GM19025 (cell line): ENCODE data around the gene PLEKHO2.
A peak's percentile ranks its signal among the peaks of the same experiment; 100 is the strongest.

ENCODE experiments used
- ATAC-seq: cut with Tn5 transposase; IDR thresholded peaks from one replicate; pipeline ENCODE4 v1.9.1; 2021; ENCODE audit warnings: mild to moderate bottlenecking, low read depth, moderate library complexity; ENCODE audit not compliant: unreplicated experiment

The PLEKHO2 gene

GRCh38 chr15:64825431-64826294 is 16.1 kb upstream of the PLEKHO2 start, which contains the start of gene PIF1:
PIF1 (minus strand) TSS chr15:64825647; CDS start chr15:64824335, 1,312 bp downstream.
- peak; percentile 71 for ATAC-seq

DNA sequence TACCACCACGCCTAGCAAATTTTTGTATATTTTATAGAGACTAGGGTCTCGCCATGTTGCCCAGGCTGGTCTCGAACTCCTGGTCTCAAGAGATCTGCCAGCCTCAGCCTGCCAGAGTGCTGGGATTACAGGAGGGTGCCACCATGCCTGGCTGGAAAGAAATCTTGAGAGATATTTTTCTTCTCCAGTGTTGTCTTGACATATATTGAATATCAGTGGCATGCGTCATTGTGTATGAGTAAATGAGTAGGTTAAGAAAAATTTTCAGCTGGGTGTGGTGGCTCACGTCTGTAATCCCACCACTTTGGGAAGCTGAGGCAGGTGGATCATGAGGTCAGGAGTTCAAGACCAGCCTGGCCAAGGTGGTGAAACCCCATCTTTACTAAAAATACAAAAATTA is 12.7 kb upstream of the PLEKHO2 start:
- no peak for ATAC-seq

- no peak for ATAC-seq
Measured at GRCh38 chr15:64833690-64834089, 8.0 kb upstream of the PLEKHO2 start.

DNA sequence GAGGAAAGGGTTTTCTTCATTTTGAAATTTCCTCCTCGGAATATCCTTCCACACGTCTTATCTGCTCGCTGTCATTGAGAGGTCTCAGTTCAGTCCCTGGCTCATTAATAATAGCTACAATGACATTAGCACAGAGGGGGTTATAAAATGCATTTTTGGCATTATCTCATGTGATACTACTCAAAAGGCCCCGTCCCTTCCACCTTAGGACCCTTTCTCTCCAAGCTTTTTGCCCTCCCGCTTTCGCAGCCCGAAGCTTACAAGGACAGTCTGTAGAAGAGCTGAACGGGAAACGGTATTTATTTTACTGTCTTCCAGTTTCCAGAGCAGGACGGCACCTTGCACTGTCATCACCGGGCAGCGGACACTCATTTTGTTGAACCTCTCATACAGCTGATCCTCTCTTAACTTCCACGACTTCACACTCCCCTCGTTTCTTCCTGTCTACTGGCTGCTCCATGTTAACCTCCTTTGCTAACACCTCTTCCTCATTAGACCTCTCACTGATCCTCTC is 5.6 kb upstream of the PLEKHO2 start:
- no peak for ATAC-seq

DNA sequence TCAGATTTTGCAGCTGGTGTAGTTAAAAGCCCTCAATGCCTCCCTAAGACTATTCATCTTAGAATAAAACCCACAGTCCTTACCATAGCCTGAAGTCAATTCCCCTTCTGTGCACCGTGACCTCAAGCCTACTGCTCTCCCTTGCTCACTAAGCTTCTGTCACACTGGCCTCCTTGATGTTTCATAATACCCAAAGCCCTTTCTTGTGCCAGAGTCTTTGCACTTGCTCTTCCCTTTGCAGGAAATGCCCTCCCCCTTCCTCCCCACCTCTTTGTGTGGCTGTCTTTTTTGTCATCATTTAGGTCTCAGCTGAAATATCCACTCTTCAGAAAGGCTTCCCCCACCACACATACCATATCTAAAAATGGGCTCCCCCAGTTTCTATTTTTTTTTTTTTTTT is 4.2 kb upstream of the PLEKHO2 start:
- ATAC-seq, result no peak

GRCh38 chr15:64841060-64841343 is 713 bp upstream of the PLEKHO2 start:
- no peak for ATAC-seq

GRCh38 chr15:64842096-64842939 is 603 bp downstream of the PLEKHO2 start:
- no peak for ATAC-seq

DNA sequence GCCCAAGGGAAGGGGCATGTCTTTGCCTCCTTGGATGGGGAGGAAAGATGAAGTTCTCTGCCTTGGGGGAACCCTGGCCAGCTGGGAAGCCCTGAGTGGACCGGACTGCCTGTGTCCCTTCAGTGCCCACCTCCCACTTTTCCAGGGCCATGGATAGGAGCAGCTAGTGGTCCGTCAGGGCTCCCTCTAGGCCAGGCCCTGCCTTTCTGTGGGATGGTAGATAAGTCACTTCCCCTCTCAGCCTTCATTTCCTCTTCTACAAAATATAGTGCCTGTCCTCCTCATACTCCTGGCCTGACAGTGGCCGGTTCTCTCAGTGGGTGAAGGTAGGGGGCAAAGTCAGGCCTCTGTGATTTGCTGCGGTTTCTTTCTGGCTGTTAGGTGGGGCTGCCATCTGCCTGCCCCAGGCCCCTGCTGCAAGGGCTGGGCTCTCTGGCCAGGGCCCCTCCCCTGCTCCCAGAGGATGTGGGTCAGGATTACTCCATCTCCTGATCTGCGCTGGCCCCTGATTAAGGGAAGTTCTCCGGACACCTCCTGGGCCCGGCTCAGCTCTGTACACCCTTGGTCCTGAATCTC is 1.4 kb downstream of the PLEKHO2 start:
- no peak for ATAC-seq

GRCh38 chr15:64843991-64844390 is 2.3 kb downstream of the PLEKHO2 start:
- no peak for ATAC-seq

DNA sequence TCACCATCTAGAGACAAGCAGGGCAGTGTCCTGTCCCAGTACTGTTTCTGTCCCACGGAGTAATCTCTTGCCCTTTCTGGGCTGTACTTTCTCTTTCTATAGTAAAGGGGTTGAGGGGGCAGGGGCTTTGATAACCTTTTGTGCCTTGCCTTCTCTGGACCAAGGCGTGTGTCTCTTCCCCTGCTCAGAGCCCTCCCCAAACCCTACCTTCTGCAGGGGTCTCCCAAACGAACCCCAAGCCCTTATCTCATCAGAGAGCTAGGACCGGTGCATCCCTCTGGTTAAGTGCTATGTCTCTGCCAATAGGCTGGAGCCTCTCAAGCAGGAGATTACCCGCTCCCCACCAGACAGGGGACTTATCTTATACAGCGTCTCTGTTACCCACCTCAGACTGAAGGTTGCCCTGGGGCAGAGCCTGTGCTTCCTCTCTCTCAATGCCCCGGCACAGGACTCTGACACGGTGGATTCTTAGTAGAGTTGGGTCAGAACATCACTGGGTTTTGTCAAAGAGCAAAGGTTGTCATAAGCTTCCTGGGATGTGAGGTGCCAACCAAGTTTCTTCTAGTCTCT is 2.9 kb downstream of the PLEKHO2 start:
- no peak for ATAC-seq

- ATAC-seq, result no peak
Measured at GRCh38 chr15:64845183-64845611, 3.5 kb downstream of the PLEKHO2 start.

GRCh38 chr15:64845831-64846595 is 4.3 kb downstream of the PLEKHO2 start:
- ATAC-seq, result no peak

DNA sequence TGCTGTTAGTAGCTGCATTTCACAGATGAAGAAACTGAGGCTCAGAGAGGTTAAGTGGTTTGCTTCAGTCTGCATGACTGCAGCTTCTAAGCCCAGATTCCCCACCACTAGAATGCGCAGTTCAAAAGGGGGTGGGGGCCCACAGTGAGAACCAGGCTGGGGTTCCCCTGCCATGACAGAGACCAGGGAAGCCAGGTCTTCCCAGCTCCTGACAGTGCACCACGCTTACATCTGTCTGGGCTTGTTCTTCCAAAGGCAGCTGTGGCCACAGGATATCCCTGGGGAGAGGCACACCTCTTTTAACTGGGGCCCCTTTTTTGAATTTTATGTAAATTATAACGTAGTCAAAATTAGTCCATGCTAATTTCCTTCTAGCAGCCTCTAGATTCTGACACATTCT is 5.3 kb downstream of the PLEKHO2 start:
- ATAC-seq, result no peak

DNA sequence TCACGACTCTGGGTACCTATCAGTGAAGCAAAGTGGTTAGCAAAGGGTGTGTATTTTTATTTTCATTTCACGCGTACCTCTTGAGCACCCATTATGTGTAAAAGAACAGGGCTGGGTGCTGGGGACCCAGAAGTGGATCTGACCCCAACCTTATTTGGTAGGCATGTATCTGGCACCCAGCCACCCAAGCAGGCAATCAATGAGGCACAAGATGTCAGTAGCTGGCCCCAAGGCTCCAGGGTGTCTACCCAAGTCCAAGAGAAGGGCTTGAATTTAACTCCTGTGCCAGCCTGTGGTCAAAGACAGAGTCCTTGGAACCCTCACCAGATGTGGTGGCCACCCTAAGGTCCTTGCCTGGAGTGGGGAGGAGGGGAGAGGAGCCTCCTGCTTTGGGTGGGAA is 5.7 kb downstream of the PLEKHO2 start:
- no peak for ATAC-seq

- ATAC-seq, result no peak
Measured at GRCh38 chr15:64847876-64848716, 6.4 kb downstream of the PLEKHO2 start.

DNA sequence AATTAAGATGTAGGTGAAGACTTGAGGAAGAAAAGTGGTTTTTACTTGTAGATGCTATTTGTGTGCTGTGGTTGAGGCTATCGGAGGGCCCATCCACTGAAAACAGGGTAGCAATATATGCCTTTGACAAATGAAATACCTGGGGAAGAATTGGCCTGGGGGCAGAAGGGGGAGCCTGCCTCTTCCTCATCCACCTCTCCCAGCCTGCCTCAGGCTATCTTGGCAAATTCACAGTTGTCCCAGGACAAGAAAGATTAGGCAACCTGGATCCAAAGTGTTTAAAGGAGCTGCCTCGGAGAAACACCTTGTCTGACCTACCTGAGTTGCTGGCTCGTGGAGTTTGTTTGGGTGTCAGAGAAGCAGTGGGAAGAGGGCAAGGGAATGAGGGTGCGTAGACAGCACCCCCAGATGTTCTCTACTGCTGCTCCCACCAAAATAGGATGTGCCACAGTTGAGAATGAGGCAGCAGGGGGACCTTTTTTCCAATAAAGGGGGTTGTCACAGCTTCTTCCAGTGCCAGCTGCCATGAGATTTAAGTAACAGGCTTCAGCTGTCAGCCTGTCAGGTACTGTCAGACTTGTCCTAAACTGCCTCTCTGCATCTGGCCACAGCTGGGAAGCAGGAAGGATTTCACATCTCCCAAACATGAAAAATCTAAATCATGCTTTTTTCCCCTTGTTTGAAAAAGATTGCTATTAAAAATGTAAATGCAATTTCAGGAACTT is 9.2 kb downstream of the PLEKHO2 start:
- no peak for ATAC-seq

DNA sequence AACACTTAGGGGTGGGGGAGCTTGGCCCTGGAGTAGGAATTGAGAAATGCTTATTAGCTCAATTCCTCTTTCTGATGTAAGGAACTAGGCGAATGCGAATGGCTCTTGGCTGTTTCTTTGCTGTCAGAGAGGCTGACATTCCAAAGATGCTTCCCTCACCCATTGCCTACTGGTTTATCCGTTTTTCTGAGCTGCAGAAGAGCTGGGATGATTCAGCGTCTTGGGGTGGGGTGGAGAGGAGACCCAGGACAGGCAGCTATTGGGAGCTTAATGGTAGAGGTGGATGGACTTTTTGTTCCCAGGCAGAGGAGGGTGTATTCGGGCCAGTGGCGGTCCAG is 9.8 kb downstream of the PLEKHO2 start:
- ATAC-seq, result no peak

- ATAC-seq, result no peak
Measured at GRCh38 chr15:64854041-64854440, 12.3 kb downstream of the PLEKHO2 start.

DNA sequence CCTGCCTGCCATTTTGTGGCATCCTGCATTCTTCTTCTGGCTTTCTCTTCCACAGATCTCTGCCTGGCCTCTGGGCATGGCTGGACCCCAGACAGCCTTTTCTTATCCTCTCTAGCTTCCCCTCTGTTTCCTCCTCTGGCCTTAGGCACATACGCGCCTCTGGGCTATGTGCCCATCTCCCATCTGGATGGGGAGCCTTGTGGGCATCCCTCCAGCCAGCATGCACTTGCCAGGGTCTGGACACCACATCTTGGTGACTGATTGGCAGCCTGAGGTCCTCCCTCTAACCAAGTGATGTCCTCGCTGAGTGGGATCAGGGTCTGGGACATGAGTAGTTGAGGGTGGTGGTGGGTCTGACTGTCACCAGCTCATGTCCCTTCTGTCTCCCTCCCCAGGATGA is 12.8 kb downstream of the PLEKHO2 start:
- no peak for ATAC-seq
